GM21367 (cell line): ENCODE measurements around the gene SLC6A9.

Experiments used
- ATAC-seq: cut with Tn5 transposase; IDR thresholded peaks from one replicate; pipeline ENCODE4 v1.9.1; 2021; ENCODE audit not compliant: unreplicated experiment

SLC6A9 gene

DNA sequence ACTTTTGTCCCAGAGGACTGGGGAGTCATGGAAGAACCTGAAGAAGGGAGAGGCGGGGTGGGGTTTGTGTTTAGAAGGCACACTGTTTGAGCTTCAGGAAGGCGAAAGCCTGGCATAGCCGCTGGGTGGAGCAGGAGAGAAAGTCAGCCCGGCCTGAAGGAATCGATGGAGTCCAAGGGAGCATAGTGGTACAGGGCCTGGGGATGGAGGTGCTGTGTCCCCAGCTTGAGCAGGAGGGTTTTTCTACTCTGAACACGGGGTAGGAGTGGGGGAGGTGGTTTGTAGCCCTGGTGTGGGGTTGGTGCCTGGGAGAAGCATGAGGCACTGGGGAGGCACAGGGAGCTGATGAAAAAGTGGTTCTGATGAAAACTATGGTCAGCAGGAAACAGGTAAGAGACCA lies 44.5 kb downstream of the SLC6A9 start:
- ATAC-seq: no peak

DNA sequence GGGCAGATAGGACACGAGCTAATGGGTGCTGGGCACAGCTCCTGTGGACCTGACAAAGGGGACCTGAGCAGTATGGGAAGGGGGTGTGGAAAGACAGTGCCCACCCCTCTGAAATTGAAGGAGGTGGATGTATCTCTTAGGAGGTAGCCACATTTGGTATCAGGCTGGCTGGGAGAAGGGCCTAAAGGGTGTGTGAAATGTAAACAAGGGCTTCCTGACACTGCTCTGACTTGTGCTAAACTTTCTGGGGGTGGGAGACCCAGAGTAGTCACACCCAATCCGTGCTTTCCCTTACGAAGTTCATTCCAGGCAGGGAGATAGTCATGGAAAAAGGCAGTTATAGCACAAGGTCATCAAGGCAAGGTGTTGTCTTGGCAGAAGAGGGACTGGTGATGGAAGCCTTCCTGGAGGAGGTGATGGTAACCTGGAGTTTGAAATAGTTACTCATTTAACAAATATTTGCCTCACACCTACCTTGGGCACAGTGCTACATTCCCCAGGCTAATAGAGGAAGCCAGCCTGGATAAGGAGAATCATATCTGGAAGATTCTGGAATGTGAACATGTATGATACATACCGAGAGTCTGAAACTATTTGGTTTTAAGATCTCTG lies 45.2 kb downstream of the SLC6A9 start:
- no peak for ATAC-seq

- ATAC-seq: no peak
These were observed 46.4 kb downstream of the SLC6A9 start for GRCh38 chr1:43984855-43985254.

GRCh38 chr1:43983253-43983899 lies 47.9 kb downstream of the SLC6A9 start:
- ATAC-seq: no peak

DNA sequence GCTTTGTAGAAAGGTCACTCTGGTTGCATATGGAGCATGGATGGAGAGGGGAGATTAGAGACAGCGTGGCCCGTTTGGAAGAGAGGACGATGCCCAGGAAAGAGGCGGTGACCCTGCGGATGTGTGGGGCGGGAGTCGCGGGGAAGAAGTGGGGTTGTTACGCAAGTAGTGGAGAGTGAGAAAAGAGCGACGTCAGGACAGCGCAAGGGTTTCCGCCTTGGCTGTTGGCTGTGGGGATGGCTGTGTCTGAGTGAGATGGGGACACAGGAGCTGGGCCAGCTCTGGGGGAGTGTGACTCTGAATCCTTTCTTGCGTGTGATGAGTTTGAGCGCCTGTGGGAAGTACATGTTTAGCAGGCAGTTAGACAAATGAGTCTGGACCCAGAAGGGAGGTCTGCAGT lies 48.5 kb downstream of the SLC6A9 start:
- ATAC-seq: no peak

DNA sequence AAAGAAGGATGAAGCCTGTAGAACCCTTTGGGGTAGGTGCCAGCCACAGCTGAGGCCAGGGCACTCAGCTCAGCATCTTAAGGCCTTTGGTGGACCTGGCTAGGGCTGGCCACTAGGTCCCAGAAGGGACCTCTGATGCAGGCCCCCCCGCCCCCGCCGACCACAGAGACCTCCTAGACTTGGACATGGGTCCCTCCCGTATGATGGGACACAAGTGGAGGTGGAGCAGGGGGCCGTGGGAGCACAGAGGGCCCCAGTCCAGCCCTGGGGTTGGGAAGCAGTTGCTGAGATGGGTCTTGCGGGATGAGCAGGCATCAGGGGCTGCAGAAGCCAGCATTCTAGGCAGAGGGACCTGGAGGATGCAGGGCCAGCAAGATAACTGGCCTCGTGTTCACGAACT lies 49.0 kb downstream of the SLC6A9 start:
- no peak for ATAC-seq

DNA sequence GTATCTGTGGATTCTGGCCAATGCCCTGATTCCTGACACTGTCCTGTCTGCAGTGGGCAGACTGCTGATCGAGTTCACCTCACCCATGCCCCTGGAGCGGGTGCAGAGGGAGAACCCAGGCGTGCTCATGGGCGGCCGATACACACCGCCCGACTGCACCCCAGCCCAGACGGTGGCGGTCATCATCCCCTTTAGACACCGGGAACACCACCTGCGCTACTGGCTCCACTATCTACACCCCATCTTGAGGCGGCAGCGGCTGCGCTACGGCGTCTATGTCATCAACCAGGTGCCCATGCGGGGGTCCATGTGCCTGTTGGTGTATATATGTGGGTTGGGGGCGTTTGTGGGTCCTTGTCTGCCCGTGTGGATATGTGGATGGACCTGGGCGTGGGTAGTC lies 49.6 kb downstream of the SLC6A9 start:
- ATAC-seq: no peak

GRCh38 chr1:43981135-43981491 lies 50.1 kb downstream of the SLC6A9 start:
- no peak for ATAC-seq

- ATAC-seq: no peak
These were observed 50.8 kb downstream of the SLC6A9 start for GRCh38 chr1:43980255-43981134.

- ATAC-seq: no peak
These were observed 51.6 kb downstream of the SLC6A9 start for GRCh38 chr1:43979528-43980254.

DNA sequence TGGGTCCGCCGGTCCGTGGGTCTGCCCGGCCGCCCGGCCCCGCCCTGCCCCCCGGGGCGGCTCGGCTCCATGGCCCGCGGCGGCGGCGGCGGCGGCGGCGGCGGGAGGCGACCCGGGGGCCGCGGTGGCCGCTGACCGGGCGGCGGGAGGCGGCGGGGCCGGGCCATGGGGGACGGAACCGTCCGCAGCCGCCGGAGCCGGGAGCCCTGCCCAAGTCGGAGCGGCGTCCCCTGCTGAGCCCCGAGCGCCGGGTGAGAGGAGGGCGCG lies 52.1 kb downstream of the SLC6A9 start:
- no peak for ATAC-seq

DNA sequence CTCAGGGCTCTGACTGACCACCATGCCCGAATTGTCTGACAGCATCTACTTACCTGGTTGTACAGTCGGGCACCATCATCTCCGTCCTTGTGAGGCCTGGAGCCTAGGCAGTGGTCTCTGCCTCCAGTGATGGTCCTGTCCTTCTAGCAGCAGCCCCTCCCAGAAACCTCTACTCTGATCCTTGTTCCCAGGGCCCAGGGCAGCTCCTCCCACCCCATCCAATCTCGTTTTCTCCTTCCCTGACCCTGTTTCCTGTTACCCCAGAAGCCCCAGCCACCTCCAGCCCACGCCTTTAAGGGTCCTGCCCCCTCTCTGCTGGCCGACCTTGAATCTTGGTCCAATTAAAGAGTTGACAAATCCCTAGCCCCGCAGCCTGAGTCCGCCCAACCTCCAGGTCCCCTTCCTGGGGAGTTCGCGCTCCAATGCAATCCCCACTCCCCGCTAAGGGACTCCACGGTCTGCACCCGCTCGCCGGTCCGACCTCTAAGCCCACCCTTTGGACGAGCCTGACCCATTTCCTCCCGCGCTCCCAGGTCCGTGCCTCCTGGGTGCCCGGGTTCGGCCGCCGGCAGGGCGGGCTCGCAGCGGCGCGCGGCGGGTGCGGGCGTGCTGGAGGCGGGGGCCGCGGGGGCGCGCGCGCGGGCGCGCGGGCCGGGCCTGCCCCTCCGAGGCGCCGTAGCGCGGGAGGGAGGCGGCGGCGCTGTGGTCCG lies 52.6 kb downstream of the SLC6A9 start, which contains the start of gene B4GALT2:
Gene B4GALT2, plus strand, starts transcription at position 660 of the 710 bp plus-strand sequence. CDS start 1,951 bp downstream, outside the sequence.
- ATAC-seq: no peak

DNA sequence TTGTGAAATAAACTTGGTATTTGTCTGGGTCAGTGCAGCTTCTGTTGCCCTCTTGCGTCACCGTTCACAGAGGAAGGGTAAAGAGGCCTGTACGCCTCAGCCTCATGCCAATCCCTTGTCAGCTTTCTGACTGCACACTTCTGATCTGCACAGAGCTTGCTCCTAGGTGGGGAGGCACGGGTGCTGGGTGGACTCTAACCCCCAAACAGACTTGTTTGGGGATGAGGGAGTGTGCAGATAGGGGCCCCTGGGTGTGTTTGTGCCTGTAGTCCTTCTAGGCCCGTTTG lies 53.1 kb downstream of the SLC6A9 start:
- no peak for ATAC-seq

- ATAC-seq: no peak
These were observed 53.6 kb downstream of the SLC6A9 start for GRCh38 chr1:43977376-43978263.

DNA sequence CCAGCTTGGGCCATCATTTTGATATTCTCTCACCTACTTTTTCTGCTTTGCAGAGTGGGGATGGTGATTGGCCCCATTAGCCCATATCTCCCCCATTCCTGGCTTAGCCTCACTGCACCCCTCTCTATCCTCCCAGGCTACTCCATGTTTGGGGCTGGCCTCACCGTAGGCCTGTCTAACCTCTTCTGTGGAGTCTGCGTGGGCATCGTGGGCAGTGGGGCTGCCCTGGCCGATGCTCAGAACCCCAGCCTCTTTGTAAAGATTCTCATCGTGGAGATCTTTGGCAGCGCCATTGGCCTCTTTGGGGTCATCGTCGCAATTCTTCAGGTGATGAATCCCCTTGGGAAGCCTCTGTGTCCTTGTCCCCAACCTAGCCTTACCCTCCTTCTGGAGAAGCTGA lies 54.4 kb downstream of the SLC6A9 start:
- ATAC-seq: no peak

- ATAC-seq: no peak
These were observed 55.2 kb downstream of the SLC6A9 start for GRCh38 chr1:43976045-43976444.

GRCh38 chr1:43975249-43975961 lies 55.9 kb downstream of the SLC6A9 start:
- ATAC-seq: no peak

- ATAC-seq: peak; percentile 49
These were observed 56.6 kb downstream of the SLC6A9 start, which contains the start of gene ATP6V0B for GRCh38 chr1:43974443-43975248. Gene ATP6V0B (plus strand): TSS chr1:43974960. CDS start chr1:43975041, 81 bp downstream.
